Progenitor cell of endocrine pancreas (in vitro differentiated cells): ENCODE measurements around the gene DDX60. TPM values are rescaled to one million over a fixed set of nuclear protein-coding genes. Genes with fewer than 3 reads are reported as not detected.

ENCODE experiments used
- DNase-seq: peaks from one replicate; pipeline ENCODE4 v3.0.0; 2021; ENCODE audit warnings: low spot score; ENCODE audit not compliant: unreplicated experiment
- H3K27ac Mint-ChIP-seq: 2 replicates; pipeline ENCODE4 v1.8.0; 2021; ENCODE audit warnings: mild to moderate bottlenecking, moderate library complexity, mixed read lengths
- H3K27me3 Mint-ChIP-seq: 2 replicates; pipeline ENCODE4 v1.8.0; 2021; ENCODE audit warnings: mixed read lengths
- H3K36me3 Mint-ChIP-seq: 2 replicates; pipeline ENCODE4 v1.8.0; 2022; ENCODE audit warnings: mixed read lengths; ENCODE audit not compliant: insufficient read depth
- H3K4me1 Mint-ChIP-seq: 2 replicates; pipeline ENCODE4 v1.8.0; 2021; ENCODE audit warnings: low read depth, mixed read lengths
- H3K4me3 Mint-ChIP-seq: 2 replicates; pipeline ENCODE4 v1.8.0; 2021; ENCODE audit warnings: low read depth, mild to moderate bottlenecking, moderate library complexity, mixed read lengths
- H3K9me3 Mint-ChIP-seq: 2 replicates; pipeline ENCODE4 v1.8.0; 2021; ENCODE audit warnings: low read depth, mixed read lengths
- long read RNA-seq: library from polyadenylated mRNA; unstranded; transcript quantifications from one replicate; pipeline ENCODE4 v2.0.0, GENCODE V29; 2020
- total RNA-seq: library from RNA; stranded (reverse); gene quantifications from 2 replicates; pipeline ENCODE4 v1.2.1, GENCODE V29; 2021
- TF ChIP-seq, protein P1 (sequence below): fragments of 200-600 bp; sonication (generic); IDR thresholded peaks from one replicate; pipeline ENCODE4 v1.5.0; 2021; ENCODE audit warnings: antibody characterized with exemption, mild to moderate bottlenecking; ENCODE audit not compliant: unreplicated experiment

Gene DDX60, protein sequence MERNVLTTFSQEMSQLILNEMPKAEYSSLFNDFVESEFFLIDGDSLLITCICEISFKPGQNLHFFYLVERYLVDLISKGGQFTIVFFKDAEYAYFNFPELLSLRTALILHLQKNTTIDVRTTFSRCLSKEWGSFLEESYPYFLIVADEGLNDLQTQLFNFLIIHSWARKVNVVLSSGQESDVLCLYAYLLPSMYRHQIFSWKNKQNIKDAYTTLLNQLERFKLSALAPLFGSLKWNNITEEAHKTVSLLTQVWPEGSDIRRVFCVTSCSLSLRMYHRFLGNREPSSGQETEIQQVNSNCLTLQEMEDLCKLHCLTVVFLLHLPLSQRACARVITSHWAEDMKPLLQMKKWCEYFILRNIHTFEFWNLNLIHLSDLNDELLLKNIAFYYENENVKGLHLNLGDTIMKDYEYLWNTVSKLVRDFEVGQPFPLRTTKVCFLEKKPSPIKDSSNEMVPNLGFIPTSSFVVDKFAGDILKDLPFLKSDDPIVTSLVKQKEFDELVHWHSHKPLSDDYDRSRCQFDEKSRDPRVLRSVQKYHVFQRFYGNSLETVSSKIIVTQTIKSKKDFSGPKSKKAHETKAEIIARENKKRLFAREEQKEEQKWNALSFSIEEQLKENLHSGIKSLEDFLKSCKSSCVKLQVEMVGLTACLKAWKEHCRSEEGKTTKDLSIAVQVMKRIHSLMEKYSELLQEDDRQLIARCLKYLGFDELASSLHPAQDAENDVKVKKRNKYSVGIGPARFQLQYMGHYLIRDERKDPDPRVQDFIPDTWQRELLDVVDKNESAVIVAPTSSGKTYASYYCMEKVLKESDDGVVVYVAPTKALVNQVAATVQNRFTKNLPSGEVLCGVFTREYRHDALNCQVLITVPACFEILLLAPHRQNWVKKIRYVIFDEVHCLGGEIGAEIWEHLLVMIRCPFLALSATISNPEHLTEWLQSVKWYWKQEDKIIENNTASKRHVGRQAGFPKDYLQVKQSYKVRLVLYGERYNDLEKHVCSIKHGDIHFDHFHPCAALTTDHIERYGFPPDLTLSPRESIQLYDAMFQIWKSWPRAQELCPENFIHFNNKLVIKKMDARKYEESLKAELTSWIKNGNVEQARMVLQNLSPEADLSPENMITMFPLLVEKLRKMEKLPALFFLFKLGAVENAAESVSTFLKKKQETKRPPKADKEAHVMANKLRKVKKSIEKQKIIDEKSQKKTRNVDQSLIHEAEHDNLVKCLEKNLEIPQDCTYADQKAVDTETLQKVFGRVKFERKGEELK (N-terminal part only)
- 0.71 and 0.74 TPM in 2 replicates for total RNA-seq
- long read RNA-seq, partial matches to known transcripts = 5 of 5 reads
- long read RNA-seq, other reads (novel, unspliced or antisense) = 0 of 5 reads

DNA sequence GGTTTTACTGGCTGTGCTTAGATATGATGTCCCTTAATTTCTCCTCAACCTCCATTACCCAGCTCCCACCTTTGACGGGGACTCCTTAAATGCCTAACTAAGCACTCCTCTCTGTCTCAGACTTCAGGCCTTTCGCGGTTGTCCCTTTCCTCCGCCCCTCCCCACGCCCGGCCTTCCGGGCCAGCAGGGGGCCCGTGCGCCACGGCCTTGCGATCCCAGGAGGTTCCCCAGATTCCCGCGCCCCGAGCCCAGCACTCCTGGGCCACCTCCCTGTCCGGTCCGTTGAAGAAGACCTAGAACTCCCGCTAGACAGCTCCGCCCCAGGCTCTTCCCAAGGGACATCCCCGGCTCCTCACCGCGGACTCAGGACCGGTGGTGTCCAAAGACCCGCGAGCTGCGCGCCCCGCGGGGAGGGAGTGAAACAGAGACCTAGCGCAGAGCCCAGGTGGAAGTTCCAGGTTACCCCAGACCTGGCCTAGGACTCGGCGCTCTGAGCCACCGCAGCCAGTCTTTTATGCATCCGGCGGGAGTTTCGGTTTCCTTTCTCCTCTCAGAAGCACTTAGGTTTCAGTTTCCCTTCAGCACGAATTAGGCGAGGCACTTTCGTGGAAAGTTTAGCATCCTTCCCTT lies at the start of gene DDX60:
Gene DDX60 (minus strand): TSS at position 487 of the 630 bp plus-strand sequence. CDS start 7,493 bp downstream, outside the sequence.
- peaks cover 3% of the 10 kb centered on the region for H3K4me1 Mint-ChIP-seq
- DNase-seq = peak; percentile 41
- TF ChIP-seq, protein P1, sequence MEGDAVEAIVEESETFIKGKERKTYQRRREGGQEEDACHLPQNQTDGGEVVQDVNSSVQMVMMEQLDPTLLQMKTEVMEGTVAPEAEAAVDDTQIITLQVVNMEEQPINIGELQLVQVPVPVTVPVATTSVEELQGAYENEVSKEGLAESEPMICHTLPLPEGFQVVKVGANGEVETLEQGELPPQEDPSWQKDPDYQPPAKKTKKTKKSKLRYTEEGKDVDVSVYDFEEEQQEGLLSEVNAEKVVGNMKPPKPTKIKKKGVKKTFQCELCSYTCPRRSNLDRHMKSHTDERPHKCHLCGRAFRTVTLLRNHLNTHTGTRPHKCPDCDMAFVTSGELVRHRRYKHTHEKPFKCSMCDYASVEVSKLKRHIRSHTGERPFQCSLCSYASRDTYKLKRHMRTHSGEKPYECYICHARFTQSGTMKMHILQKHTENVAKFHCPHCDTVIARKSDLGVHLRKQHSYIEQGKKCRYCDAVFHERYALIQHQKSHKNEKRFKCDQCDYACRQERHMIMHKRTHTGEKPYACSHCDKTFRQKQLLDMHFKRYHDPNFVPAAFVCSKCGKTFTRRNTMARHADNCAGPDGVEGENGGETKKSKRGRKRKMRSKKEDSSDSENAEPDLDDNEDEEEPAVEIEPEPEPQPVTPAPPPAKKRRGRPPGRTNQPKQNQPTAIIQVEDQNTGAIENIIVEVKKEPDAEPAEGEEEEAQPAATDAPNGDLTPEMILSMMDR = peak; percentile 61
- H3K4me3 Mint-ChIP-seq = peak within 1 kb of the TSS; percentile 85
- H3K27ac Mint-ChIP-seq = peak within 1 kb of the TSS; percentile 92
- H3K36me3 Mint-ChIP-seq = no peaks in the 10 kb centered on the region
- H3K9me3 Mint-ChIP-seq = no peaks in the 10 kb centered on the region
- H3K27me3 Mint-ChIP-seq = peaks cover 47% of the 10 kb centered on the region

DNA sequence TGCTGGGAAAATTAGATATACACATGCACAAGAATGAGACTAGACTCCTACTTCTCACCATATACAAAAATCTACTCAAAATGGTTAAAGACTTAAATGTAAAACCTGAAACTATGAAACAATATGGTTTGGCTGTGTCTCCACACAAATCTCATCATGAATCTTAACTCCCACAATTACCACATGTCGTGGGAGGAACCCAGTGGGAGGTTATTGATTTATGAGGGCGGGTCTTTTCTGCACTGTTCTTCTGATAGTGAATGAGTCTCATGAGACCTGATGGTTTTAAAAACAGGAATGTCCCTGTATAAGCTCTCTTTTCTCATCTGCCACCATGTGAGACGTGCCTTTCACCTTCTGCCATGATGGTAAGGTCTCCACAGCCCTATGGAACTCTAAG lies 48.5 kb upstream of the DDX60 start:
- H3K27me3 Mint-ChIP-seq = no peaks in the 10 kb centered on the region
- TF ChIP-seq, protein P1 = no peak
- H3K4me3 Mint-ChIP-seq = no peak overlapping the region
- H3K4me1 Mint-ChIP-seq = no peaks in the 10 kb centered on the region
- no peak for DNase-seq
- no peak overlapping the region for H3K27ac Mint-ChIP-seq
- H3K36me3 Mint-ChIP-seq = no peaks in the 10 kb centered on the region
- H3K9me3 Mint-ChIP-seq = peaks cover 20% of the 10 kb centered on the region

DNA sequence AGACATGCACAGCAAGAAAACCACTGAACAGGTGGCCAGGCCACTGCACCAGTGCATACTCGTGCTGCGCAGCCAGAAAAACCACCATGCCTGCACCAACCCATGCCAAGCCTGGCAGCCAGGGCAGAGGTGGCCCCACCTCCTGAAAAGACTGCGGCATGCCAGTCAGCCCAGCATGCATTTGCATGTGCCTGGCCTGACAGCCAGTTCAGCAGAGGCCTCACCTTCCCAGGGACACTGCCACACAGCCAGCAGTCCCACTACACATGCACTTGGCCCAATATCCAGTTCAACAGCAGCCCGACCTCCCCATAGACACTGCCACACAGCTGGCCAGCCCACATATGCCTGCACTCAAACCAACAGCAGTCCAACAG lies 43.5 kb upstream of the DDX60 start:
- H3K4me3 Mint-ChIP-seq = no peak overlapping the region
- H3K27me3 Mint-ChIP-seq = no peaks in the 10 kb centered on the region
- H3K36me3 Mint-ChIP-seq = no peaks in the 10 kb centered on the region
- H3K9me3 Mint-ChIP-seq = peaks cover 13% of the 10 kb centered on the region
- DNase-seq = no peak
- no peak overlapping the region for H3K27ac Mint-ChIP-seq
- TF ChIP-seq, protein P1 = no peak
- no peaks in the 10 kb centered on the region for H3K4me1 Mint-ChIP-seq

DNA sequence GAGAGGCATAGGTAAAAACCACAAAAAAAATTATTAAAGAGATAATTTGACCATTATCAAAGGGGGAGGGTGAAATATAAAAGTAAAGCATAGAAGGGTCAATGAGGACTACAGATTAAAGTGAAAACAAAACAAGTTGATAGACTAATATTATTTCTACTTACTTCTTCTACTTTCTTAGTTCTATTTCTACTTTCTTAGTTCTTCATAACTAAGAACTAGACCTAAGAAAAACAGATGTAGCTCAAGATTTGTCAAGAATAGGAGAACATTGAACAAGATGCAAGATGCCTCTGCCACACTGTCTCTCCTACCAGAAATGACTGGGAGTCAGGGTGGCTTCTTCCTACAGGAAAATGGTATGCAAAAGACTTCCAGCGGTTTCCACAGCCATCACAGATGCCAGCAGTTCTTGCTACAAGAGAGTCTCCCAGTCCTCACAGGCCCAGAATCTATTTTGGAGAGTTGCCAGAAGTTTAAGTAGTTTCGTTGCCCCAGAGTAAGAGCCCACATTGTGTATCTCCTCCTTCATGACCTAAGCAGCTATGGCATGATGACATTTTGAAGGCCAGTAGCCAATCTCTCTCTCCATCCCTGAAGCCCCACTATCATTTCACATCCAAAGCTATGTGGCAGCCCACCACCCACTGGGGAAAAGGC lies 42.9 kb upstream of the DDX60 start:
- Mint-ChIP-seq H3K27me3 (no peaks in the 10 kb centered on the region), H3K36me3 (no peaks in the 10 kb centered on the region), H3K4me3 (no peak overlapping the region), H3K27ac (no peak overlapping the region), H3K4me1 (no peaks in the 10 kb centered on the region), H3K9me3 (peaks cover 13% of the 10 kb centered on the region)
- TF ChIP-seq, protein P1 = no peak
- no peak for DNase-seq
